Fibroblast of lung (primary cell): ENCODE results near the gene PRKCH. TPM values are rescaled to one million over a fixed set of nuclear protein-coding genes. Genes with fewer than 3 reads are reported as not detected.

ENCODE experiments used
- DNase-seq, 2 donors: peaks; one replicate each; pipeline versions ENCODE4 v3.0.0 to v3.0.0-alpha.2; 2010; ENCODE audit warnings: low read depth in 2 of 2
- H2AFZ ChIP-seq: 2 replicates; pipeline ENCODE4 v1.5.1; 2012; ENCODE audit warnings: low read length, control low read depth, inconsistent platforms
- H3K27ac ChIP-seq: 2 replicates; pipeline ENCODE4 v1.5.1; 2011; ENCODE audit warnings: low read length, control low read depth; ENCODE audit not compliant: insufficient read depth
- H3K27me3 ChIP-seq: 2 replicates; pipeline ENCODE4 v1.5.1; 2011; ENCODE audit warnings: mild to moderate bottlenecking, low read length; ENCODE audit not compliant: control insufficient read depth, insufficient read depth
- H3K36me3 ChIP-seq: 2 replicates; pipeline ENCODE4 v1.5.1; 2011; ENCODE audit warnings: low read length; ENCODE audit not compliant: control insufficient read depth, insufficient read depth
- H3K4me1 ChIP-seq: 2 replicates; pipeline ENCODE4 v1.5.1; 2011; ENCODE audit warnings: low read length; ENCODE audit not compliant: control insufficient read depth, insufficient read depth; ENCODE audit errors: extremely low read depth
- H3K4me2 ChIP-seq: 2 replicates; pipeline ENCODE4 v1.5.1; 2011; ENCODE audit warnings: low read length, control low read depth; ENCODE audit not compliant: insufficient read depth; ENCODE audit errors: extremely low read depth
- H3K4me3 ChIP-seq, 4 experiments: fragments of 200-600 bp in 1 of 4; sonication (generic) in 1 of 4; replicated peaks in 1 of 4; 2 replicates each; pipeline ENCODE4 v1.5.1; 2011 to 2016; ENCODE audit warnings: low read length in 4 of 4, low read depth in 3 of 4, mild to moderate bottlenecking in 3 of 4, control low read depth in 2 of 4, inconsistent platforms in 1 of 4, mixed read lengths in 1 of 4; ENCODE audit not compliant: insufficient read depth in 1 of 4; ENCODE audit errors: control extremely low read depth in 1 of 4
- H3K79me2 ChIP-seq: 2 replicates; pipeline ENCODE4 v1.5.1; 2012; ENCODE audit warnings: mild to moderate bottlenecking, low read length, inconsistent platforms; ENCODE audit not compliant: control insufficient read depth, insufficient read depth
- H3K9ac ChIP-seq: 2 replicates; pipeline ENCODE4 v1.5.1; 2011; ENCODE audit warnings: mild to moderate bottlenecking, low read length, control low read depth; ENCODE audit not compliant: insufficient read depth
- H3K9me3 ChIP-seq: 2 replicates; pipeline ENCODE4 v1.5.1; 2012; ENCODE audit warnings: low read depth, low read length; ENCODE audit not compliant: control insufficient read depth, insufficient read depth
- H4K20me1 ChIP-seq: 2 replicates; pipeline ENCODE4 v1.5.1; 2011; ENCODE audit warnings: low read length; ENCODE audit not compliant: control insufficient read depth, insufficient read depth; ENCODE audit errors: extremely low read depth
- EZH2 ChIP-seq: IDR thresholded peaks from 2 replicates; pipeline ENCODE4 v1.5.1; 2012; ENCODE audit warnings: low read length, control low read depth, mild to moderate bottlenecking; ENCODE audit errors: missing control alignments
- polyA plus RNA-seq, 2 donors: library from polyadenylated mRNA; depleted of rRNA in 1 of 2; stranded (reverse) in 1 of 2; unstranded in 1 of 2; fragments of >200 nt; gene quantifications; 2 replicates each; pipeline ENCODE4 v1.2.1, GENCODE V29; 2011 to 2012; ENCODE audit warnings: missing spikeins in 1 of 2
- total RNA-seq: library from RNA; depleted of rRNA; stranded (reverse); fragments of >200 nt; gene quantifications from 2 replicates; pipeline ENCODE4 v1.2.1, GENCODE V29; 2014
- TF ChIP-seq, protein P1 (sequence below), 2 donors: IDR thresholded peaks in 1 of 2; conservative IDR thresholded peaks in 1 of 2; 1 replicate in 1 of 2; 2 replicates in 1 of 2; pipeline ENCODE4 v1.5.1; 2011 to 2012; ENCODE audit warnings: low read length in 2 of 2, control low read depth in 1 of 2, inconsistent platforms in 1 of 2, low read depth in 1 of 2, mild to moderate bottlenecking in 1 of 2

PRKCH gene
- total and polyA plus RNA-seq, 2 donors (not counting 1 experiment from before 2014, with no cell fraction given) = 2.9 to 5.4 TPM

DNA sequence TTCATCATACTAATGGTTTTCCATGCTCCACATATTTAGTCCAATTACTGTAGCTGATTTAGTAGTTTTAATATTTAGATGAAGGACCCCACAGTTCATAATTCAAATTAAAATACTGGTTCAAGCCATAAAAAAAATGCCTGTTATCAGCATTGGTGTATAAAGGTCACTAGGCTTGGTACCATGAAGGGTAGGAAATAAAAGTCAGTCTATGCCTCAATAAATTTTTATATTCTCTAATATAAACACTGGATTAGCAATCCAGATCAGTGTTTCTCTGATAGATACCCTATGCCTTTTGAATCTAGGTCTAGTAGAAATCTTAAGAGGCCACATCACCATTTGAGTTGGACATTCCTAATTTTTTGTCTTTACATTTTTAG is 210.7 kb downstream of the PRKCH start:
- H3K4me1 ChIP-seq = peaks cover 16% of the 10 kb centered on the region
- H4K20me1 ChIP-seq = no peaks in the 10 kb centered on the region
- H3K4me3 ChIP-seq = no peak overlapping the region
- H3K27me3 ChIP-seq = no peaks in the 10 kb centered on the region
- no peaks in the 10 kb centered on the region for H3K36me3 ChIP-seq
- no peak overlapping the region for H2AFZ ChIP-seq
- H3K27ac ChIP-seq = no peak overlapping the region
- H3K4me2 ChIP-seq = no peak overlapping the region
- TF ChIP-seq, protein P1, sequence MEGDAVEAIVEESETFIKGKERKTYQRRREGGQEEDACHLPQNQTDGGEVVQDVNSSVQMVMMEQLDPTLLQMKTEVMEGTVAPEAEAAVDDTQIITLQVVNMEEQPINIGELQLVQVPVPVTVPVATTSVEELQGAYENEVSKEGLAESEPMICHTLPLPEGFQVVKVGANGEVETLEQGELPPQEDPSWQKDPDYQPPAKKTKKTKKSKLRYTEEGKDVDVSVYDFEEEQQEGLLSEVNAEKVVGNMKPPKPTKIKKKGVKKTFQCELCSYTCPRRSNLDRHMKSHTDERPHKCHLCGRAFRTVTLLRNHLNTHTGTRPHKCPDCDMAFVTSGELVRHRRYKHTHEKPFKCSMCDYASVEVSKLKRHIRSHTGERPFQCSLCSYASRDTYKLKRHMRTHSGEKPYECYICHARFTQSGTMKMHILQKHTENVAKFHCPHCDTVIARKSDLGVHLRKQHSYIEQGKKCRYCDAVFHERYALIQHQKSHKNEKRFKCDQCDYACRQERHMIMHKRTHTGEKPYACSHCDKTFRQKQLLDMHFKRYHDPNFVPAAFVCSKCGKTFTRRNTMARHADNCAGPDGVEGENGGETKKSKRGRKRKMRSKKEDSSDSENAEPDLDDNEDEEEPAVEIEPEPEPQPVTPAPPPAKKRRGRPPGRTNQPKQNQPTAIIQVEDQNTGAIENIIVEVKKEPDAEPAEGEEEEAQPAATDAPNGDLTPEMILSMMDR (conservative IDR thresholded peaks at IDR 0.05 in 1 of 2, IDR thresholded peaks at IDR 0.05 in 1 of 2; ENCODE audit: low read depth in 1 of 2, low read length in 2 of 2) = no peak
- TF ChIP-seq EZH2 = no peak
- no peak for DNase-seq
- H3K79me2 ChIP-seq = no peaks in the 10 kb centered on the region
- H3K9ac ChIP-seq = no peak overlapping the region
- H3K9me3 ChIP-seq = no peaks in the 10 kb centered on the region

DNA sequence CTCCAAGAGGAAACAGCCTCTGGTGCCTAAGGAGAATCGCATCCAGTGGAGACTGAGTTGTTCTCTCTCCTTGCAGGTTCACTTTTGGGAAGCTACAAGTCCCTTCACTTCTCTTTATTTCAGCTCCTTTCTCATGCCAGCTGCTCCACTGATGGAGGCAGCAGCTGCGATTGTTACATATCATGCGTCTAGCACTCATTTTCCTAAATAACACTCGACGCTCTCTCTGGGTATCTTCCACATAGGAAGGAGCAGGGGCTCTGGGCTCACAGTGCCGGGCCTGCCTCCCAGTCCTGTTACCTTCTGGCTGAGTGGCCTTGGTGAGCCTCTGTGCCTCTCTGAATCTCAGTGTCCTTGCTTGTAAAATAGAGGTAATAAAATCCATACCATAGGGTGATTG is 211.4 kb downstream of the PRKCH start:
- H3K36me3 ChIP-seq = no peaks in the 10 kb centered on the region
- H3K4me1 ChIP-seq = peaks cover 17% of the 10 kb centered on the region
- no peak overlapping the region for H3K9ac ChIP-seq
- DNase-seq = no peak
- H3K27me3 ChIP-seq = no peaks in the 10 kb centered on the region
- H4K20me1 ChIP-seq = no peaks in the 10 kb centered on the region
- no peak for TF ChIP-seq EZH2
- TF ChIP-seq, protein P1 (conservative IDR thresholded peaks at IDR 0.05 in 1 of 2, IDR thresholded peaks at IDR 0.05 in 1 of 2; ENCODE audit: low read depth in 1 of 2, low read length in 2 of 2) = no peak
- H2AFZ ChIP-seq = no peak overlapping the region
- H3K27ac ChIP-seq = no peak overlapping the region
- H3K9me3 ChIP-seq = no peaks in the 10 kb centered on the region
- no peak overlapping the region for H3K4me3 ChIP-seq
- H3K4me2 ChIP-seq = no peak overlapping the region
- no peaks in the 10 kb centered on the region for H3K79me2 ChIP-seq

DNA sequence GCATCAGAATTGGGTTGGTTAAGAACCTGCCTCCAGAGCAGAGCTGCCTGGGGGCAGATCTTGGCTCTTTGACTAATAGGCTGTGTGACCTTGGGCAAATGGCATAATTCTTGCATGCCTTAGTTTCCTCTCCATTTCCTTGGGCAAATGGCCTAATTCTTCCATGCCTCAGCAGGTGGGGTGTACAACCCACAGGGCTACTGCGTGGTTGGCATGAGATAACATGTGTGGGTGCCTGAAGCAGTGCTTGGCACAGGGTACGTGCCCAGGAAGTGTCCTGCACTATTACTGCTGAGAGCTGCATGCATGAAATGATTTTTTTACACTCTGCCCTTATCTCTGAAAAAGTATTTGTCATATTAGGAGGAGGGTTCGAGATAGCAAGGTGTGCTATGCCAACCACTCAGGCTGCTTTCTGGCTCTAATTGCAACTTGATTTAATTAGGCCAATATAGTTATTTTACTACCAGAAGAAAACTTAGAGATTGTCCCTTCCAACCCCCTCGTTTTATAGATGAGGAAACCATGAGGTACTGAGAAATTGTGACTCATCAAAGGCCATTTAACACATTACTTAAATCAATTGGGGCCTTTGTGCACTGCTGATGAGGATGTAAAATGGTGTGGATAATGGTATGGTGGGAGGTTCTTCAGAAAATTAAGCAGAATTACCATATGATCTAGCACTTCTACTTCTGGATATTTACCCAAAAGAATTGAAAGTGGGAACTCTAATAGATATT is 212.3 kb downstream of the PRKCH start:
- H3K9me3 ChIP-seq = no peaks in the 10 kb centered on the region
- no peaks in the 10 kb centered on the region for H3K79me2 ChIP-seq
- DNase-seq = no peak
- H2AFZ ChIP-seq = no peak overlapping the region
- TF ChIP-seq, protein P1 (conservative IDR thresholded peaks at IDR 0.05 in 1 of 2, IDR thresholded peaks at IDR 0.05 in 1 of 2; ENCODE audit: low read depth in 1 of 2, low read length in 2 of 2) = no peak
- no peak for TF ChIP-seq EZH2
- H3K4me3 ChIP-seq = no peak overlapping the region
- peaks cover 10% of the 10 kb centered on the region for H3K4me1 ChIP-seq
- no peaks in the 10 kb centered on the region for H4K20me1 ChIP-seq
- no peak overlapping the region for H3K4me2 ChIP-seq
- no peak overlapping the region for H3K27ac ChIP-seq
- H3K9ac ChIP-seq = no peak overlapping the region
- no peaks in the 10 kb centered on the region for H3K27me3 ChIP-seq
- no peaks in the 10 kb centered on the region for H3K36me3 ChIP-seq
